Body of pancreas (tissue), 4 donors: ENCODE data around the gene MEFV. TPM values are rescaled to one million over a fixed set of nuclear protein-coding genes. Genes with fewer than 3 reads are reported as not detected.

Experiments used
- ATAC-seq: fragments of 150-250 bp; one replicate; pipeline ENCODE4 v1.9.1; 2016
- DNase-seq, 4 donors: peaks; one replicate each; pipeline ENCODE4 v3.0.0-alpha.2; 2019
- H3K27ac ChIP-seq, 4 donors: fragments of 200-600 bp; sonication (generic); 1 replicate in 3 of 4; 2 replicates in 1 of 4; pipeline versions ENCODE4 v1.5.1 to v1.6.1; 2016 to 2019; ENCODE audit warnings: mild to moderate bottlenecking in 1 of 4, mixed read lengths in 1 of 4, moderate library complexity in 1 of 4
- H3K27me3 ChIP-seq, 2 donors: fragments of 200-600 bp; sonication (generic); one replicate each; pipeline ENCODE4 v1.6.0; 2016; ENCODE audit warnings: mild to moderate bottlenecking in 1 of 2
- H3K36me3 ChIP-seq, 2 donors: fragments of 200-600 bp; sonication (generic); replicated peaks in 1 of 2; 2 replicates each; pipeline ENCODE4 v1.5.1; 2016; ENCODE audit warnings: low read depth in 2 of 2; ENCODE audit not compliant: insufficient read depth in 1 of 2
- H3K4me1 ChIP-seq: fragments of 200-600 bp; sonication (generic); one replicate; pipeline ENCODE4 v1.6.0; 2016
- H3K4me3 ChIP-seq, 2 donors: fragments of 200-600 bp; sonication (generic); 1 replicate in 1 of 2; 2 replicates in 1 of 2; pipeline ENCODE4 v1.5.1; 2016 to 2019
- H3K9me3 ChIP-seq, 3 donors: fragments of 200-600 bp; sonication (generic); 1 replicate in 2 of 3; 2 replicates in 1 of 3; pipeline ENCODE4 v1.5.1; 2016
- CTCF ChIP-seq, 7 experiments: fragments of 450-650 bp in 4 of 7; fragments of 200-600 bp in 3 of 7; sonication (generic) in 3 of 7; IDR thresholded peaks; one replicate each; pipeline ENCODE4 v1.5.1; 2016 to 2019; ENCODE audit warnings: antibody characterized with exemption in 7 of 7
- POLR2A ChIP-seq, 3 donors: fragments of 450-650 bp; IDR thresholded peaks; one replicate each; pipeline ENCODE4 v1.6.1; 2016; ENCODE audit warnings: antibody characterized with exemption in 3 of 3, mild to moderate bottlenecking in 2 of 3
- WGBS, 2 donors: methylation state at CpG; one replicate each; pipeline ENCODE4 v1.1.5; 2017; 5-methylcytosine and 5-hydroxymethylcytosine counted together
- intact Hi-C: fragments of 100-400 bp; cut with DNase I; formaldehyde crosslinking; loops from one replicate; pipeline ENCODE4 v1.15.1; 2023
- total RNA-seq, 2 donors: library from RNA; depleted of rRNA; stranded (reverse); fragments of >200 nt; gene quantifications; one replicate each; pipeline ENCODE4 v1.1.0, GENCODE V29; 2016

MEFV gene
- total RNA-seq, 2 donors from 2014 or later = 0.78 to 0.99 TPM

GRCh38 chr16:3295783-3296182 lies 39.4 kb upstream of the MEFV start:
- intact Hi-C loops = no loop called here
- Histone ChIP-seq H3K4me1 (no peaks in the 10 kb centered on the region), H3K4me3 (no peak overlapping the region), H3K27me3 (no peaks in the 10 kb centered on the region), H3K27ac (no peak overlapping the region), H3K36me3 (peaks cover 2 to 8% of the 10 kb centered on the region in 2 donors), H3K9me3 (peaks cover 0 to 54% (median 5%) of the 10 kb centered on the region in 3 donors)
- ATAC-seq = no peak
- 70 to 79% methylated on average over 13 of the region's 13 CpGs for WGBS, 2 donors
- DNase-seq = no peak
- no peak for TF ChIP-seq CTCF (IDR thresholded peaks at IDR 0.05)
- TF ChIP-seq POLR2A (IDR thresholded peaks at IDR 0.05) = no peak

DNA sequence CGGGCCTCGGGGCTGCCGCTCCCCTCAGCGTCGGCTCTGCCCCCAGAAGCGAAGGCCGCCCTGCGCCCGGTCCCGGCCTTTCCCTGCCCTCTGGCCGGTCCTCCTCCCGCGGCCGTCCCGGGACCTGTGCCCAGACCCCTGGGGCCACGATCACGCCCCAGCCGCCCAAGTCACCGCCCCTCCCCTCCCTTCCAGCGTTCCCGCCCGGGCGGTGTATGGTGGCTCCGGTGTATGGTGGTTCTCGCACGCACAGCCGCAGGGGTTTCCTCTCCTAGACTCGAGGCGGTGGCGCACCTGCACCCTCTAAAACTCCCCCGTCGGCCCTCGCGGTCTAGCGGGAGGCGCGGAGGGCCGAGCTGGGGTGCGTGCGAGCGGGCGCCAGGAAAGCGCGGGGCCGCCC lies 38.8 kb upstream of the MEFV start:
- no peak overlapping the region for H3K4me3 ChIP-seq
- TF ChIP-seq POLR2A (IDR thresholded peaks at IDR 0.05) (no peak), CTCF (IDR thresholded peaks at IDR 0.05) (no peak)
- WGBS, 2 donors = 30% methylated on average over 29 to 35 of the region's 45 CpGs
- H3K9me3 ChIP-seq = peaks cover 0 to 57% (median 5%) of the 10 kb centered on the region in 3 donors
- ATAC-seq = no peak
- H3K27ac ChIP-seq = no peak overlapping the region
- H3K36me3 ChIP-seq = peaks cover 7 to 12% of the 10 kb centered on the region in 2 donors
- H3K27me3 ChIP-seq = no peaks in the 10 kb centered on the region
- H3K4me1 ChIP-seq = no peaks in the 10 kb centered on the region
- intact Hi-C loops = no loop called here
- no peak for DNase-seq

GRCh38 chr16:3292604-3293003 lies 36.2 kb upstream of the MEFV start:
- Histone ChIP-seq H3K9me3 (peaks cover 0 to 73% (median 7%) of the 10 kb centered on the region in 3 donors), H3K27ac (no peak overlapping the region), H3K36me3 (peaks cover 25 to 27% of the 10 kb centered on the region in 2 donors), H3K4me3 (no peak overlapping the region), H3K27me3 (no peaks in the 10 kb centered on the region), H3K4me1 (no peaks in the 10 kb centered on the region)
- DNase-seq (no peak), ATAC-seq (no peak)
- no peak for TF ChIP-seq CTCF (IDR thresholded peaks at IDR 0.05)
- no peak for TF ChIP-seq POLR2A (IDR thresholded peaks at IDR 0.05)
- intact Hi-C loops = no loop called here
- 100% methylated on average over 3 of the region's 3 CpGs for WGBS, 2 donors

DNA sequence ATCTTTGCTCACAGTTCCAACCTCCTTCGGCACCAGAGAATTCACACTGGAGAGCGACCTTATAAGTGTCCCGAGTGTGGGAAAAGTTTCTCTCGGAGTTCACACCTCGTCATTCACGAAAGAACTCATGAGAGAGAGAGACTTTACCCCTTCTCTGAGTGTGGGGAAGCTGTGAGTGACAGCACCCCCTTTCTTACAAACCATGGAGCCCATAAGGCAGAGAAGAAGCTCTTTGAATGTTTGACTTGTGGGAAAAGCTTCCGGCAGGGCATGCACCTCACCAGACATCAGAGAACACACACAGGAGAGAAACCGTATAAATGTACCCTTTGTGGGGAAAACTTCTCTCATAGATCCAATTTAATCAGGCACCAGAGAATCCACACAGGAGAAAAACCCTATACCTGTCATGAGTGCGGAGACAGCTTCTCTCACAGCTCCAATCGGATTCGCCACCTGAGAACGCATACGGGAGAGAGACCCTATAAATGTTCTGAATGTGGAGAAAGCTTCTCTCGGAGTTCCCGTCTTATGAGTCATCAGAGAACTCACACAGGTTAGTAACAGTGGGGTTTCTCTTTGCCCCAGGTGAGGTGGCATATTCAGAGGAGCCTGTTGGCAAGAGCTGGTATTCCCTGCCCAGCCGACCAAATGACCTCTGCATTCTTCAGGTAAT lies 33.7 kb upstream of the MEFV start:
- 96 to 97% methylated on average over 16 of the region's 16 CpGs for WGBS, 2 donors

GRCh38 chr16:3285131-3285530 lies 28.7 kb upstream of the MEFV start:
- Histone ChIP-seq H3K27ac (no peak overlapping the region), H3K9me3 (peaks cover 0 to 23% (median 2%) of the 10 kb centered on the region in 3 donors), H3K4me1 (peaks cover 38% of the 10 kb centered on the region), H3K4me3 (no peak overlapping the region), H3K27me3 (no peaks in the 10 kb centered on the region), H3K36me3 (peaks cover 20 to 24% of the 10 kb centered on the region in 2 donors)
- ATAC-seq (no peak), DNase-seq (no peak)
- 83 to 87% methylated on average over 6 of the region's 6 CpGs for WGBS, 2 donors
- intact Hi-C loops = no loop called here
- TF ChIP-seq CTCF (IDR thresholded peaks at IDR 0.05) (no peak), POLR2A (IDR thresholded peaks at IDR 0.05) (no peak)

More for the DNA sequence above, 33.7 kb upstream of the MEFV start:
- H3K9me3 ChIP-seq = peaks cover 0 to 63% (median 7%) of the 10 kb centered on the region in 3 donors
- H3K4me3 ChIP-seq = no peak overlapping the region
- peaks cover 4% of the 10 kb centered on the region for H3K4me1 ChIP-seq
- H3K36me3 ChIP-seq = peaks cover 27 to 32% of the 10 kb centered on the region in 2 donors
- no peak for DNase-seq
- no peak for ATAC-seq
- no peaks in the 10 kb centered on the region for H3K27me3 ChIP-seq
- no peak overlapping the region for H3K27ac ChIP-seq
- no peak for TF ChIP-seq POLR2A (IDR thresholded peaks at IDR 0.05)
- intact Hi-C loops = no loop called here
